DMS114 treated with DMSO at 0.1 percent for 48 hours (cell line): ENCODE data around the gene AFDN.

ENCODE experiments used
- DNase-seq: peaks from one replicate; lab custom pipeline; 2025; ENCODE audit not compliant: unreplicated experiment; lab: John Stamatoyannopoulos, UW

Gene AFDN

GRCh38 chr6:167838207-167838748 lies 11.6 kb downstream of the AFDN start:
- no peak for DNase-seq

- no peak for DNase-seq
These were observed 12.6 kb downstream of the AFDN start for GRCh38 chr6:167839343-167839742.

GRCh38 chr6:167839755-167840154 lies 13.0 kb downstream of the AFDN start:
- no peak for DNase-seq

- DNase-seq, result no peak
These were observed 13.4 kb downstream of the AFDN start for GRCh38 chr6:167840160-167840525.

GRCh38 chr6:167840526-167841179 lies 13.9 kb downstream of the AFDN start:
- no peak for DNase-seq

- no peak for DNase-seq
These were observed 15.3 kb downstream of the AFDN start for GRCh38 chr6:167841981-167842380.

GRCh38 chr6:167842457-167842856 lies 15.7 kb downstream of the AFDN start:
- no peak for DNase-seq

GRCh38 chr6:167843023-167843422 lies 16.3 kb downstream of the AFDN start:
- no peak for DNase-seq

GRCh38 chr6:167845856-167846255 lies 19.1 kb downstream of the AFDN start:
- DNase-seq, result no peak

GRCh38 chr6:167846997-167847606 lies 20.4 kb downstream of the AFDN start:
- no peak for DNase-seq

GRCh38 chr6:167847936-167848335 lies 21.2 kb downstream of the AFDN start:
- DNase-seq, result no peak

GRCh38 chr6:167848783-167849182 lies 22.1 kb downstream of the AFDN start:
- DNase-seq, result no peak

- no peak for DNase-seq
These were observed 23.2 kb downstream of the AFDN start for GRCh38 chr6:167849846-167850459.

- no peak for DNase-seq
These were observed 24.1 kb downstream of the AFDN start for GRCh38 chr6:167850782-167851181.

- no peak for DNase-seq
These were observed 24.8 kb downstream of the AFDN start for GRCh38 chr6:167851370-167851952.

GRCh38 chr6:167855825-167856425 lies 29.2 kb downstream of the AFDN start:
- no peak for DNase-seq

- DNase-seq, result no peak
These were observed 29.8 kb downstream of the AFDN start for GRCh38 chr6:167856474-167856873.

- no peak for DNase-seq
These were observed 30.4 kb downstream of the AFDN start for GRCh38 chr6:167856999-167857660.

- DNase-seq, result no peak
These were observed 31.4 kb downstream of the AFDN start for GRCh38 chr6:167858086-167858591.

- no peak for DNase-seq
These were observed 32.3 kb downstream of the AFDN start for GRCh38 chr6:167858842-167859664.
